ENCODE results near the gene PKNOX1.
"Not testable (repeated sequence)": the region's sequence is repeated elsewhere in the genome, so short reads cannot be mapped to it uniquely, and the experiment has no call there.

Gene PKNOX1

GRCh38 chr21:43021191-43021590 lies 46.8 kb downstream of the PKNOX1 start:
- DNase-seq: no peak

- no peak for DNase-seq
These were observed 47.6 kb downstream of the PKNOX1 start for GRCh38 chr21:43021756-43022600.

- no peak for DNase-seq
These were observed 48.8 kb downstream of the PKNOX1 start for GRCh38 chr21:43023175-43023574.

GRCh38 chr21:43024439-43025136 lies 50.2 kb downstream of the PKNOX1 start:
- DNase-seq: no peak

GRCh38 chr21:43025636-43026180 lies 51.3 kb downstream of the PKNOX1 start:
- DNase-seq: no peak

- no peak for DNase-seq
These were observed 53.7 kb downstream of the PKNOX1 start for GRCh38 chr21:43027846-43028731.

- DNase-seq: no peak
These were observed 55.4 kb downstream of the PKNOX1 start for GRCh38 chr21:43029785-43030184.

GRCh38 chr21:43031121-43031619 lies 56.8 kb downstream of the PKNOX1 start:
- no peak for DNase-seq

GRCh38 chr21:43034101-43034500 lies 59.7 kb downstream of the PKNOX1 start:
- no peak for DNase-seq

- no peak for DNase-seq
These were observed 60.5 kb downstream of the PKNOX1 start for GRCh38 chr21:43034826-43035225.

GRCh38 chr21:43036889-43037288 lies 62.5 kb downstream of the PKNOX1 start:
- DNase-seq: not testable (repeated sequence)

GRCh38 chr21:43037918-43038658 lies 63.7 kb downstream of the PKNOX1 start:
- not testable (repeated sequence) for DNase-seq

- DNase-seq: not testable (repeated sequence)
These were observed 64.3 kb downstream of the PKNOX1 start for GRCh38 chr21:43038659-43039044.

- not testable (repeated sequence) for DNase-seq
These were observed 67.8 kb downstream of the PKNOX1 start for GRCh38 chr21:43042169-43042568.

- DNase-seq: not testable (repeated sequence)
These were observed 68.9 kb downstream of the PKNOX1 start for GRCh38 chr21:43043291-43043690.

- DNase-seq: not testable (repeated sequence)
These were observed 70.2 kb downstream of the PKNOX1 start for GRCh38 chr21:43044547-43044946.

GRCh38 chr21:43045165-43045875 lies 71.0 kb downstream of the PKNOX1 start:
- not testable (repeated sequence) for DNase-seq

- not testable (repeated sequence) for DNase-seq
These were observed 71.8 kb downstream of the PKNOX1 start for GRCh38 chr21:43045876-43046821.

GRCh38 chr21:43053112-43053511 lies 78.8 kb downstream of the PKNOX1 start:
- not testable (repeated sequence) for DNase-seq
